ENCODE data around the gene GNG12.

Gene GNG12

DNA sequence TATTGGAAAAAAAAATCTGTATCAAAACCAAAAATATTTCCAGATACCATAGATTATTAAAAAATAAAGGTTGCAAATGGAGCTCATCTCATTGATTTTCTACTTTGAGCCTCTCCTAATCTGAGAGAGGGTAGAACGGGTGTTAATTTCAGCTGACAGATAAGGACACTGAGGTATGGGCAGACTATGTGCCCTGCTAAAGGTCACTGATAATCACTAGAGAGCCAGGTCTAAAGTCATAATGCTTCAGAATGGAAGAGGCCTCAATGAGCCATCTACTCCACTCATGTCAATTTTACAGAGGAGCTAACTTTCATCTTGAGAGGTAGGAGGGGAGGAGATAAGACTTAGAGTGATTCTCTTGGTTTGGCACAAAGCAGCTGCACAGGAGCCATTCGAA lies 21.0 kb downstream of the GNG12 start:
- no peak for DNase-seq

DNA sequence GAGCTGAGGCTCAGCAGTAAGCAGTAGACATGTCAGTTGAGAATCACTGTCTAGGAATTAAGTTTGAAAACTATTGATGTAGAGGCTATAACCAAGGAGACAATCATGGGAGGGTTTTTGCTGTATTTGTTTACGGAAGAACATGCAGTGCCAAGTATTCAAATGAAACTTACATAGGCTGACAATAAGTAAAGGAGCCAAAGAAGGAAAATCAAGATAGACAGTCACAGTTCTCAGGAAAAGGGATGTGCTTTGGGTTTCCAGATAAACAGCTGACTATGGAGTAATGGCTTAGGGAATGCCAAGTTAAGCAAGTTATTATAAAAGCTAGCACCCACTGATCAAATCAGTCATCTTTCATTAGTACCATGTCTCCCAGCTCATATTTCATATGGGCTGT lies 21.5 kb downstream of the GNG12 start:
- DNase-seq, result no peak

DNA sequence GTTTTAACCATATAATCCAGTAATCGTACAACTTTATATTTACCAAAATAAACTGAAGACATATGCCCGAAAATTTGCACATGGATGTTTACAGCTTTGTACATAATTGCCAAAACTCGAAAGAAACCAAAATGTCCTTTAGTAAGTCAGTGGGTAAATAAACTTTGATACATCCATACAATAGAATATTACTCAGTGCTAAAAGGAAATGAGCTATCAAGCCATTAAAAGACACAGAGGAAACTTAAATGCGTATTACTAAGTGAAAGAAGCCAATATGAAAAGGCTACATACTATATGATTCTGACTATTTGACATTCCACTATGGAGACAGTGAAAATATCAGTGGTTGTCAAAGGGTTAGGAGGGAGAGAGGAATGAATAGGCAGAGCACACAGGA lies 23.4 kb downstream of the GNG12 start:
- no peak for DNase-seq

DNA sequence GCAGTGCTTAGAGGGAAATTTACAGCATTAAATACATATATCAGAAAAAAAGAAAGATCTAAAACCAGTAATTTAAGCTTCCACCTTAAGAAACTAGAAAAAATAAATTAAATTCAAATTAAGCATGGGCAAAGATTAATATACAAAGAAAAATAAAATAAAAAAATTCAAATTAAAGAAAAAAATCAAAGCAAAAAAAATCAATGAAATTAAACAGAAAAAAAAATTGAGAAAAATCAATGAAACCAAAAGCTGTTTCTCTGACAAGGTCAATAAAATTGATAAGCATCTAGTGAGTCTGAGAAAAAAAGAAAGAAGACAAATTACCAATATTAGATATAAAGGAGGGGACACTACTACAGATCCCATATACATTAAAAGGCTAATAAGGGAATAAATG lies 26.0 kb downstream of the GNG12 start:
- no peak for DNase-seq

DNA sequence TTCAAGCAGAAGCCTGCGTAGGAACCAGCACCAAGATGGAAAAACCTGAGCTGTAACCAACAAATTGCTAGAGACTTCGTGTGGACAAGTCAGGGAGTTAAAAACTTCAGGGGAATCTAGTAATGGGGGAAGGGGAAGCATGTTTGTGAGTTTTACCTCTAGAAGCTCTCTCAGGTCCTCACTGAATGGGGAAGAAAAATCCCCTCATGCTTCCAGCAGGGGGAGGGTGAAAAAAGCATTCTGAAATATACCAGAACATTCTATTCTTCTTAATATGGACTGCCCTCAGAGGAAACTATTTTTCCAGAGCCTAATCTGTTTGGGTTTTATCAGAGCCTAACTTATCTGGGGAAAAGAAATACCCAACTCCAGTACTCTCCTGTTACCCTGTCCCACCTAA lies 28.6 kb downstream of the GNG12 start:
- no peak for DNase-seq

DNA sequence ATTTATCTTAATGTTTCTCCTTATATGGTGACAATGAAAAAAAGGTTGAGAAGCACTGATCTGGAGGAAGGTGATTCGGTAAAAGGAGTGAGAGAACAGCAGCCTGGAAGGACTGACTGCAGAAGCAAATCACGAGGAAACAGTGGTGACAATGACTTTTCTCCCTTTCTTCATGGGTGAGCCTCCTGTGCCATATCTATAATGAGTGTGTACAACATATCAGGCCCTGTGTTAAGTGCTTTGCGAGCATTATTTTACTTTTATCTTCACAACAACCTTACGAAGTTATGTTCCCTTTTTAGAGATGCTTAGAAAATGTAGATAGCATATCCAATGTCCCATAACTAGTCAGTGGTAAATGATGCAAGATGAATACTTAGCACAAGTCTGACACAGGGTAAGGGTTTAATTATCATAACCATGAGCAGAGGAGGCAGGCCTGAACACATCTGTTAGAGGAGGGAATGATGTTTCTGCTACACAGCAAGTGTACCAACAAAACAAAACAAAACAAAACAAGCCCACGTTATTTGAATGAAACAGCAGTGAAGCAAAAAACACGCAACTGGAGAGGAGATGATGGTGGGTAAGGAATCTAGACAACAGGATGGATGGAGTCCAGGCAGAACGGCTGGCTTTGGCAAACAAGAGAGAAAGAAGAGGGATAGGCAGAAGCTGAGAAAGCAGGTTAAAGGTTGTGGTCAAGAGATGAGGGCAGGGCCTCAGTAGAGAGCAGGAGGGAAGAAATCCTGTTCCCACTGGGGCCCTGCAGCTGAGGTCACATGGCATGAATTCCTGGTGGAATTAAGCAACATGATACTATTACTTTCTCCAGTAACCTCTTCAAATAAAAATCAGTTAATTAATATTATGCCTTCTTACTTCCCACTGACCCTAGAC lies 29.6 kb downstream of the GNG12 start:
- no peak for DNase-seq

DNA sequence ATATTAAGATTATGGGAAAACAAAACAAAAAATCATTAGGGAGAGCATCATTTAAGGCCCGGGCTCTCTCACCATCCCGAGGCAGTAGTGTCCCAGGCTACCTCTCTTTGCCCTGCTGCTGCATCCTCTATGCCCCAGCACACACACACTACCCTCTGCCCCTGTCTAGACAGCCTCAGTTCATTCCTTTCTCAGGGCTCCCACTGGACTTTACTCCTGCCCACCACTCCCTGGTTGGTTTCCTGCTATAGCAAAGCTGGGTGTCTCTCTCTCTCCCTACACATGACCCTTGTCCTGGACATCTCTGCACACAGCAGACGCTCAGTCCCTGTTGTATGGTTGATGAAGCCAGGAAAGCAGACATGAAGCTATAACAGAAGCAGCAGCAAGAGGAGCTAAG lies 30.7 kb downstream of the GNG12 start:
- no peak for DNase-seq

DNA sequence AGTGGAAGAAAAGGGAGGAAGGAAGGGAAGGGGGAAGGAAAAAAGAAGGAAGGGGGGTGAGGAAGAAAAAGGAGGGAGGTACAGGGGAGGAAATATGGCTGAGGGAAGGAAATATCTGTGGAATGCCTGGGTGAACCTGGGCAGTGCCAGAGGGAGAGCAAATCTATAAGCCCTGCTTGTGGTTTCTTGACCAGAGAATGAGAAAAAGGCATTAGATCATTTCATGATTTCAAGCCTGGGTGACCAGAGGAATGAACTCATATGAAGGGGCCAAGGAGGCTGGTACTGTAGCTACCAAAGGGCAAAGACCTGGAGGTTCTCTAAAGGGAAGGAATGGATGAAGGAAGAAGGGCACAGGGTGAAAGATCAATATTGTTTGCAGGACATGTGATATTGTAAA lies 31.4 kb downstream of the GNG12 start:
- DNase-seq, result no peak

DNA sequence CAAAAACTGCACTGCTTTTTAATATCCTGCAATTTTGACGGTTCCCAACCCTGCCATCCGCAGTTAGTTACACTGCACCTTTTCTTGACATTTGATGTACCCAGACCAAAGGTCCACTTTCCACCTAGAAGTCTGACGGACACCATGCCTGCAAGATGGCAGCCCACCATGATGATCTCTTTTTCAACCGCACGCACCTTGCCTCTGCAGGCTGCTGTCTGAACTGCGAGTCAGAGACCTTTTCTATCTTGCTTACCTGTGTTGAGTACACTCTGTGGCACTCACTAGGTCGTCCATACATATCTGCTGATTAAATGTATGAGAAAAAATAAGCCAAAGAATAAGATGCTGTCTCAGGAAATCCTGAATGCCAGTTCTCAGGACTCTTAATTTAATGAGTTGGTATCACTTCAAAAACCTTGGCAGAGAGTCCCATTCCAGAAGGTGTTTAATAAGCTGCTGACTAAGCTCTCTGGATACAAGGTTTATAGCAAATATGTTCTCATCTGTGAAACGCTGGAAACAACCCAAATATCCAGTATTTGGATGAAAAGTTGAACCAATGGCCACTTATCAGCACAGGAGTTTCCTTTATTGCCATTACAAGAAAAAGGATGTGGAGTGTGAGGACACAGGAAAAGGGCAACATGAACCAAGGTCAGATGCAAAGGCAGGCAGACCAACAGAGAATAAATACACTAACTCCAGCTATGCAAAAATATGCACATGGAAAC lies 37.9 kb downstream of the GNG12 start:
- DNase-seq, result no peak

DNA sequence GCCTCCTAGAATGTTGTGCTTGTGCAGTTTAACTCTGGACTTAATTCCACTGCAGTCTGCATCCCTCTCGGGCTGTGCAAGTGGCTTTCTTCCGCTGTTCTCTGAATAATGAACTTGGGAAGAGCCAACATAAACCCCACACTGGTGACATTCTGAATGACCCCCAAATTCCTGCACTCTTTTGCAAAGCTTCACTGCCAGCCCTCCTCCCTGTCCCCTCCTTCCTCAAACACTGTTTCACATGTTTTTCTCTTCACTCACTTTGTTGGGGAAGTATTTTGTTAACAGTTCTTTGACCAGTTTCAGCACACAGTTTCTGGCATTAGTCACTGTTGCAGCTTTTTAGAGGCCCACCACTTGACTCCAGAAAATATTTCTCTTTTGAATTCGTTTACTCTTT lies 39.7 kb downstream of the GNG12 start:
- DNase-seq, result no peak

DNA sequence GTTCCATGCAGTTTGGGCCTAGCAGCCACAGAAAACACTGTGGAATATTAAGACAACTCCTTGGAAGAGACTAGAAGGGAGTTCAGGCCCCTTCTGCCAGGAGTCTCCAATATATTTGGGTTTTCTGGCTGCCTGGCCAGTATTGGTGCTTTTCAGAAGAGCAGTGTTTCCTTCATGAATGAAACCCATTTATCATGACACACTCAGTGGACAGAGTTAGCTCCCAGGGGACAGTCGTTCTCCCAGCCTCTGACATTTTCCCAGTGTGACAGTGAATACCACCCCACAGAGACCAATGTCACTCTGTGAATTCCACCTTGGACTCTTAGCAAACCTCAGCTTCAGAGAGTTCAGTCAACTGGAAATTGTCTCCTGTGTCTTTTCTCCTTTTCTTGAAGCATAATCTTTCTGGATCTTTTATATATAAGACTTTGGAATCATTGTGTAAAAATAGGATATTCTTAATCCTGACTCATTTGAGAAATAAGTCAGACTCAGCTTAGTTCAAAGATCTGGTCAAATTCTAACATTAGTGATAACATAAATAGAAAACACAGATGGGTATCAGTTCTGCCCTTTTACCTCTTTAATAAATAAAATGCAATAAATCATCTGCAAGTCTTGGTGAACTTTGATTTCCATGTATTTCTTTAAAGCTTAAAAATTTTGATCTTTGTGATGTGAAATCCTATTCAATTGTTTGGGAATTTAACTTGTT lies 40.4 kb downstream of the GNG12 start:
- DNase-seq, result no peak

DNA sequence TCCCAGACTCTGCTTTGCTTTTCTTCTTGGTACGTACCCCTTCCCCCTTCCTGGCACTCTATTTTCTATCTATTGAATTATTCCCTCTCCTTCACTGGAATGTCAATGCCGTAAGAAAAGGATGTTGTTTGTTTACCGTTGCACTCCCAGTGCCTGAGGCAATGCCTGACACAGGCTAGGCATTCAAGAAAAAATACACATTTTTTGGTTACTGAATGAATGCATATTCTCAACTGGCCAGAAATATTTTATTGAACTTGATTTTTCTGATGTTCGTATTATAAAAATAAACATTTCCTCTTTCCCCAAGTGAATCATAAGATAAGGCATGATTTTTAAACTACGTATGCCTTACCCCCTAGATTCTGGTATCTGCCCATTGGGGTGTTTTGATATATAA lies 41.2 kb downstream of the GNG12 start:
- DNase-seq, result no peak

DNA sequence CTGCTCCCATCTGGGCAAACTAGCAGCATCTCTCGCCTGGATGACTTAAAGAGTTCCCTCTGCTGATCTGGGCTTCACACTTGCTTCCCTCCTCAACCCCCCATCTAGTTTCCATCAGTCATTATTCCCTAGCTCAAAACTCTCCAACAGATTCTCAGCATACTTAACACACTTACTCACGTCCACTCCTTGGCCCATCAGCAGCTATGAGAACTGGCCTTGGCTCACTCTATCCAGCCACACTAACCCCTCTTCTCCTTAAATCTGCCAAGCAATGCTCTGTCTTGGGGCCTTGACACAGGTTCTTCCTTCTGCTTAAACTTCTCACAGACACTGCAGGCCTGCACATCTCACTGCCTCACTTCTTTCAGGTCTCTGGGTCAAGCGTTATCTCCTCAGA lies 41.6 kb downstream of the GNG12 start:
- DNase-seq, result no peak

DNA sequence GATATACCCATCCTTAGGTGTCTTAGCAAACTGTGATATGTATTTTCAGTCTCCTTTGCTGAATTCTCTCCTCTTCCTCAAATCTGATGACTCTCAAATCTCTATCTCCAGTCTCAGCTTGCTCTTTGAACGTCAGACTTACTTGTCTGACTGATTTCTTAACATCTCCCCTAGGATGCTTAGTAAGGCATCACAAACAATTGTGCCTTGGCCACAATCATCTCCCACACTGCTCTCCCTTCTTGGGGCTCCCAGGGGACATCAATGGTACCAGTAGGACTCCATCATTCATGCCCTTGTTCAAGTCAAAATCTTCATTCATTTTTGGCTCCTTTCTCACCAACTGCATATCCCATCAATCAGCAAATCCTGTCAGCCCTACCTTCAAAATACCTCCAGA lies 42.0 kb downstream of the GNG12 start:
- DNase-seq, result no peak

DNA sequence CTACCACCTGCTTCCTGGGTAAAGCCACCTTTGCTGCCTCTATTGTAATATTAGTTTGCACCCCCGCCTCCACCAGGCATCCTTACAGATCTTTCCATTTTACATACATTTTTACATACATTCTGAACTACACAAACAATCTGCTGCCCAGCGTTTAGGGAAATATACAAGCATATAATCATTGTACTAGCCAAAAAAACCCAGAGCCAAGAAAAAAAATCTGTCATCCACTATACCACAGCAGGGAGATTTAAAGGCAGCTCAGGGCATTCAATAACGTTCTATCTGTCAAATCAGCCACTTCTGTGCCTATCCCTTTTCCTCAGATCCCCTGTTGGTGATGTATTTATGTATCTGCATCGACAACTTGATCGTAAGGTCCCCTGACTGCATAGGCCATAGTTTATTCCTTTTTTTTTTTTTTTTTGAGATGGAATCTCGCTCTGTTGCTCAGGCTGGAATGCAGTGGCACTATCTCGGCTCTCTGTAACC lies 43.0 kb downstream of the GNG12 start:
- no peak for DNase-seq

DNA sequence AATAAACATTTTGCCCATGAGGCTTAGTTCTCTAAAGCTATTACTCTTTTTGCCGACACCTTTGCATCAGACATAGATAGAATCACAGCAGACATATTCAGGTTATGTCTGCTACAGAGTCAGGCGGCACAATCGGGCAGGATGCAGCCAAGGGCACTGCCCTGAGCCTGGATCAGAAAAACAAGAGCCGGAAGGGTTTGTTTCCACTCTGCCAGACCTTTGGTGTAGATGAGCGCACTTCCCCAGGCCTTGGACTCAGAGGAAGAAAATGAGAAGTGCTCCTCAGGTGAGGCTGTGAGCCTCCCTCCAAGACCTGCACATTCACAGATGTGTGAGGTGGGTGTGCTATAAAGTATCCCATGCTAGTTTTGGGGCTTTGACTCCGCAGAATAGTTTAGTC lies 43.7 kb downstream of the GNG12 start:
- no peak for DNase-seq

DNA sequence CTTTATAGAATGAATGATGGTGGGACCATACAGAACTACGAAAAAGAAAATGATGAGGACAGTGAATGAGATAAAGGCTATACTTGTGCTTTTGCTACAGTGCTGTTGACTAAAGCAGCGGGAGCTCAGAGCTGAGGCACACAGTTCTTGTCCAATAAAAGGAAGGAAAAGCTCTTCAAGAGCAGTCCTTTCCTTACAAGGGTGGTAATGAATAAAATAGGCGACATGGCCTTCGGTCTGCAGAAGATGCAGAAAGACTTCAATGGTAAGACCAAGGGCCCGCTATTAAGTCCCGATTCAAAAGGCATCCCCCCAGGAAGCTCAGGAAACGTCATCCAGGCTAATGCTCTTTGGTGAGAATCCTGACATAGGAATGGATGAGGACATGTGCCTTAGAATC lies 44.4 kb downstream of the GNG12 start:
- no peak for DNase-seq

DNA sequence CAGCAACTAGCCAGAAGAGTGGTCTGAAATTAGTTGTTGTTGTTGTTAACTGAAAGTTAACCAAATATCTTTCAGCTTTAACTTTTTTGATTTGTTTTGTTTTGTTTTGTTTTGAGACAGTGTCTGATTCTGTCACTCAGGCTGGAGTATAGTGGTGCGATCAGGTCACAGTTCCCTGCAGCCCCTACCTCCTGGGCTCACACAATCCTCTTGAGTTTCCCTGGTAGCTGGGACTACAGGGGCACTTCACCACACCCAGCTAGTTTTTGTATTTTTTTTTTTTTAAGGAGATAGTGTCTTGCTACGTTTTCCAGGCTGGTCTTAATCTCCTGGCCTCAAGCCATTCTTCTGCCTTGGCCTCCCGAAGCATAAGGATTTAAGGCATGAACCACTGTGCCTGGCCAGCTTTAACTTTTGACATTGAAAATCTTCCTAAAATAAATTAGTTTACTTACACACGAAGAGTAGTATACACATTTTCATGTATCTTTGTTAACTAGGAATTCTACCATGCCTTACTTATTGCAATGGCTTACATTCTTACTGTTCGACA lies 45.0 kb downstream of the GNG12 start:
- no peak for DNase-seq

DNA sequence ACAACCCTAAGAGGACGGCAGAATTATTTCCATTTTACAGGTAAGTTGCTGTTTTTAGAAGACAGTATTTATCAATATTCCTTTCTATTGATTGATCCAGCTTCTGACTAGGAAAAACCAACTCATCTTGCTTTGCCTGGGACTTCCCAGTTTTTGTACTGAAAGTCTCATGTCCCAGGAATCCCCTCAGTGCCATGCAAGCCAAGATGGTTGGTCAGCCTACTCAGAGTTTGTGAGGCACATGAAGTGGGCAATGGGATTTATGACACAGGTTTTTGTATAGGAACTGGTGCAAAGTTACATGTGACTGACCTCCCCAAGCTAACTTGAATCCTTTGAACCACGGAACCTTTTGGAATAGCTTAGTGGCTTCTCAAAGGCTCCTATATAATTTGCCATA lies 45.5 kb downstream of the GNG12 start:
- no peak for DNase-seq

DNA sequence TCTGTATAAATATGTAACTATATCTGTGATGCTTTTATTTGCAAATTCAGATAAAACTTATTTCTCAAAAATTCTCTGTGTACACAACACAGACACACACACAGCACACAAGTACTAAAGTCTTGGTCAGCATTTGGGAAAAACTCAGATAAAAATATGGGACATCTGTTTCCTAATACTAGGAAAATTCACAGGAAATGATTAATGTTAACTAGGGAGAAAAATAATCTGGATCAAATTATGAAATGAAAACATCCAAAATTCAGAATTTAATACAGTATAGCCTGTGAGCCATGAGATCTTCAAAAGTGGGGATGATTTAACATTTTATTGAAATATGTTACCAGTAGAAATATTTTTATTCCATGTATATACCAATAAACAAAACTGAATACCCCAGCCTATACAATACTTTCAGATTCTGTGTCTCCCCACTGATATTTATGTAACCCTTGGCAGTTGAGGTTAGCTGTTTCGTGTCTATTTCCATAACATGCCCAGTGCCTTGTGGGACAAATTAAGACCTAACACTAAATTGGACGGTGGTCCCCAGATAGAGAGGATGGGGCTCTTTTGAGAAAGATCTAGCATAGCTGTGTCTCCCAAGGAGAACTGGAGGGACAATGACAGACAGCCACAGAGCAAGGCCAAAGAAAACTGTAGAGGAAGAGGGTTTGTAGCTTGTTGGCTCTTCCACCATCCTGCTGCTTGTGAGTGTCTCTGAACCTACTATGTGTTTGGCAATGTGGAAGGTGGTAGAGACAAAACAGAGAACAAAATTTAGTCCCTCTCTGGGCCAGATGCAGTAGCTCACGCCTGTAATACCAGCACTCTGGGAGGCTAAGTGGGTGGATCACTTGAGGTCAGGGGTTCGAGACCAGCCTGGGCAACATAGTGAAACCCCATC lies 47.2 kb downstream of the GNG12 start:
- DNase-seq, result no peak

DNA sequence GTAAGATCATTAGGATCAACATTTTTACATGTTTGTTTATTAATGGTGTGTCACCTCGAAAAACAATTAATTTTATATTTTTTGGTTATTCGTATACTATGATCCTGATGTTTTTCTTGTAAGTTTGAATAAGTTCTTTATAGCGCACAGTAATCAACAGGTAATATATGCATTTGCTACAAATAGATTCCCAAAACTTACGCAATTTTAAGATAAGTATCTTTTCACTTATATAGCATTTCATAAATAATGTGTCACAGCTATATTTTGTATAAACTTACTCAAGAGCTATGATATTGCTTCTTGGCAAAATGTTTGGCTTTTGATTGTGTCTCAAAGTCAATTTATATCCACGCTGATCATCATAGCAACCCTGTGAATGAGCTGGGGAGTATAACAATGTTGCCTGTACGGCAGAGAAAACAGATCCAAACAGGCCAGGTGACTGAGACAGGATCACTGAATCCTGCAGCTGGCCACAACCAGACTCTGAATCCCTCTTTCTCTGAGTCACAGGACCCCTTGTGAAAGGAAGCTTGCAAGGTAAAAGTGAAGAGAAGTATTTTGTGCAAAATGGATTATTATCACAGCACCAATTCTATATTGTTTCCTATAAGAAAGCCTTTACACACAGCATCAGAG lies 48.6 kb downstream of the GNG12 start:
- no peak for DNase-seq

DNA sequence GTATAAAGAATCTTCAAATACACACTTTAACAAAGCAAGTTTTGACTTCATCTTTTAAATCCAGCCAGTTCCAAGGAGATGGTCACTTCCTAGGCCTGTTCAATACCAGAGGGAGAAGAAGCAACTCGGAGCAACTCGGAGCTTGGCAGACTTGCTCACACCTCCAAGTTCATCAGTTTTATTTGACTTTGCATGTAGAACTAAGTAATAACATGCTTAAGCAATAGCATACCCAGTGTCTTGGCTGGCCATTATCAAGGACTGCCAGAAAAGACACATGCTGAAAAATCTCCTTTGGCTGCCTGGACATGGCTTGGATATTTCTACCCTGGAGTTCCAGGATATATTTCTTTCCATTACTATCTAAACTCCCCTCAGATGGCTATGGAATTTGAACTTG lies 52.6 kb downstream of the GNG12 start:
- DNase-seq, result no peak
